Stimulated activated CD8-positive, alpha-beta memory T cell treated with anti-CD3 and anti-CD28 coated beads, Interleukin-15, amount 100 ng/mL, for 24 hours (primary cell): Measurements from ENCODE around the gene RPLP2.

Experiments
- DNase-seq: peaks from one replicate; pipeline ENCODE4 v3.0.0-alpha.2; 2020; ENCODE audit warnings: low read depth

Gene RPLP2

DNA sequence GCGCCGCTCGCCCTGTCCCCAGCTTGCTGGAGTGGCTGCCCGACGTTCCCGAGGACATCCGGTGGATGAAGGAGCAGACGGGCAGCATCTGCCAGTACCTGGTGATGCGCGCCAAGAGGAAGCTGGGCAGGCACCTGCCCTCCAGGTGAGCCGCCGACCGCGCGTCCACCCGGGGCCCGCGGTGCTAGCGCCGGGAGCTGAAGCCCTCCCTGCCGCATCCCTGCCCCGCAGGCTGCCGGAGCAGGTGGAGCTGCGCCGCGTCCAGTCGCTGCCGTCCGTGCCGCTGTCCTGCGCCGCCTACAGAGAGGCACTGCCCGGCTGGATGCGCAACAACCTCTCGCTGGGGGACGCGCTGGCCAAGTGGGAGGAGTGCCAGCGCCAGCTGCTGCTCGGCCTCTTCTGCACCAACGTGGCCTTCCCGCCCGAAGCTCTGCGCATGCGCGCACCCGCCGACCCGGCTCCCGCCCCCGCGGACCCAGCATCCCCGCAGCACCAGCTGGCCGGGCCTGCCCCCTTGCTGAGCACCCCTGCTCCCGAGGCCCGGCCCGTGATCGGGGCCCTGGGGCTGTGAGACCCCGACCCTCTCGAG is 14.6 kb downstream of the RPLP2 start:
- no peak for DNase-seq

- no peak for DNase-seq
Observed at GRCh38 chr11:824942-825341, 15.2 kb downstream of the RPLP2 start.

- DNase-seq: no peak
Observed at GRCh38 chr11:825366-826226, 15.8 kb downstream of the RPLP2 start.

GRCh38 chr11:826227-826621 is 16.5 kb downstream of the RPLP2 start:
- DNase-seq: no peak

DNA sequence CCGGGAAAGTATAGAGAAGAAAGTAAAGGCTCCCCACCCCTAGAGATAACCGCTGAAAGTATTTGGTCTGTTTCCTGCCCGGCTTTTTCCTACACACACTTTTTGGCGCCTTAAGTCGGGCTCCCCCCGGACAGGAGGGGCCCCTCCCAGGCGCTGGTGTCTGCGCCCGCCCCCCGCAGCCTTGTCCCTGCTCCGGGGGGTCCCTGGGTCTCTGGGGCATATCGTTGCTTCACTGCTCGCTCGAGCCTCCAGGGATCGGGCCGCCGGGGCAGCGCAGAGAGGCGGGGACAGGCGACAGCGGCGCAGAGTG is 17.0 kb downstream of the RPLP2 start:
- DNase-seq: no peak

DNA sequence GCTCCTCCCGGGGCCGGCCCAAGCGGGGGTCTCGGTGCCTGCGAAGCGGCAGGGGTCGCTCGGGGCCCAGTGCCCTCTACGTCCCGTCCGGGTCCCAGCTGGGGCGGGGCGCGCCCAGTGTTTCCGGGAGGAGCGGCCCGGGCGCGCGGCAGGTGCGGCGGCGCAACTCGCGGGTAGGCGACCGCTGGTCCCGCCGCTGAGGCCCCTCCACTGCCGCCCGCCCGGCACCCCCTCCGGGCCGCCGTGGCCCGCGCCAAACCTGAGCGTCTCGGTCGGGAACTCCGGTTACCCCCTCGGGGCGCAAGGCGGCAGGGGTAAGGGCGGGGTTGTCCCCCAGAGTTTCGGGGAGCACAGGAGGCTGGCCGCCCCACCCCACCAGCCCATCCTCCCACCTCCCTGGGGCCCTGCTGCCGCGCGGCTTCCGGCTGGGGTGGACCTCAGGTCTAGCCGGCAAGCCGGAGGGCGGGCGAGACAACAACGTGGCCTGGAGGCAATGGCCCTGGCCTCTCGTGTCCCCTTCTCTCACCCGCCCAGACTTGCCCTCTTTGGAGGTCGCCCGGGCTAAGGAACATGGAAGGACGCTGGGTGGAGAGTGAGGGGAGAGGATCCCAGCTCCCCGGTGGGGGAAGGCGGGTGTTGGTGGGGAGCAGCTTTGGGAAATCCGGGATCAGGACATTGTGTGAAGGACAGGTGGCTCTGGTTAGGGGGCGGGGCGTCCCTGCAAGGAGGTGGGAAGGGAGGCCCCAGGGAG is 17.6 kb downstream of the RPLP2 start:
- DNase-seq: no peak

- no peak for DNase-seq
Observed at GRCh38 chr11:827897-828192, 18.1 kb downstream of the RPLP2 start, which contains the start of gene CRACR2B. Gene CRACR2B, plus strand, starts transcription at chr11:827919. Its CDS starts 689 bp downstream, at chr11:828608.

- DNase-seq: no peak
Observed at GRCh38 chr11:828506-829175, 18.9 kb downstream of the RPLP2 start.

GRCh38 chr11:829176-829846 is 19.5 kb downstream of the RPLP2 start:
- DNase-seq: no peak

GRCh38 chr11:829847-830294 is 20.1 kb downstream of the RPLP2 start:
- DNase-seq: no peak

DNA sequence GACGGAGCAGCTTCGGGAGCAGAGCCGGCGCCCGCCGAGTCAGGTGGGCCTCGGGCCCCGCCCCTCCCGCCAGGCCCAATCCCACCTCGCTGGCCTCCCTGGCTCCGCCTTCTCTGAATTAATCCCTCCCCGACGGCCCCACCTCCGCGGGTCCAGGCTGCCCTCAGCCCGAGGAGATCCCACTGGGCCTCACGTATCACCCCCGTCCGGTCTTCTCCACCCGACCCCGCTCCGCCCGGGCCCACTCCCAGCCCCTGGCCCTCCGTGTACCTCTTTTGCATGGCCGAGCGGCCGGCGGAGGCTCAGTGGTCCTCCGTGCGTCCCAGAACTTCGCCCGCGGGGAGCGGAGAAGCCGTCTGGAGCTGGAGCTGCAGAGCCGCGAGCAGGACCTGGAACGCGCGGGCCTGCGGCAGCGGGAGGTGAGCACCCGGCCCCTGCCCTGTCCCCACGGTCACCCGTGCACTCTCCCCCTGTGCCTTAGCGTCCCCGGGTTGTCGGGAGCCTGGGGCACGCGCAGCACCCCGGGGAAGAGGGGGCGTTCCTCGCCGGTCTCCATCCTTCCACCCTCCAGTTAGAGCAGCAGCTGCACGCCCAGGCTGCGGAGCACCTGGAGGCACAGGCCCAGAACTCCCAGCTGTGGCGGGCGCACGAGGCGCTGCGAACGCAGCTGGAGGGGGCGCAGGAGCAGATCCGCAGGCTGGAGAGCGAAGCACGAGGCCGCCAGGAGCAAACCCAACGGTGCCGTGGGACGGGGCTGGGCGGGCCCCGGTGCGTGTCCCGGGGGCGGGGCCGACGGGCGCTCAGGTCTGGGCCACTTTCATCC is 20.7 kb downstream of the RPLP2 start:
- DNase-seq: no peak

DNA sequence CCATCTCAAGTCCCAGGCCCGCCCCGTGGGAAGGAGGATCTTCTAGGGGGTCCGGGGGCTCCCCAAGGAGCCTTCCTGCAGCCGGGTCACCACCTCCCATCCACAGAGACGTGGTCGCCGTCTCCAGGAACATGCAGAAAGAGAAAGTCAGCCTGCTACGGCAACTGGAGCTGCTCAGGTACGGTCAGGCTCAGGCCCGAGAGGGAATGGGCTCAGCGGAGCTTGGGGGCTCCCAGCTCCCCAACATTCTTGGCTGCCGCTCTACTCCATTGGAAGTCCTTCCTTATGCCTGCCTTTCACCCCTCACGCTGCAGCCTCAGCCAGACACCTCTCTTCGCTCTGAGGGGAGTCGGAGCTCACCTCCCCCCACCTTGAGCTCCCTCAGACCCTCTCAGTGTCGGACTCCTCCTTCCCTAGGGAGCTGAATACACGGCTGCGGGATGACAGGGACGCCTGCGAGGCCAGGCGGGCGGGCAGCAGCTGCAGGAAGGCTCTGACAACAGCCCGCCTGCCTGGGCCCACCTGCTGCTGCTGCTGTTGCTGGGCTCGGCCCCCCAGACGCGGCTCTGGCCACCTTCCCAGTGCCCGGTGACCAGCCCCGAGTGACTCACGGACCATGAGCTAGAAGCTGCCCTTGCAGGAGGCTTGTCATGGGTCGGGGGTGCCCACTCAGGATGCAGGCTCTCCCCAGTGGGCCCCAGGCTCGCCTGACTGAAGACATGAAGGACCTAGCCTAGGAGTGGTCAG is 21.5 kb downstream of the RPLP2 start:
- no peak for DNase-seq

GRCh38 chr11:831961-832528 is 22.3 kb downstream of the RPLP2 start:
- DNase-seq: no peak

DNA sequence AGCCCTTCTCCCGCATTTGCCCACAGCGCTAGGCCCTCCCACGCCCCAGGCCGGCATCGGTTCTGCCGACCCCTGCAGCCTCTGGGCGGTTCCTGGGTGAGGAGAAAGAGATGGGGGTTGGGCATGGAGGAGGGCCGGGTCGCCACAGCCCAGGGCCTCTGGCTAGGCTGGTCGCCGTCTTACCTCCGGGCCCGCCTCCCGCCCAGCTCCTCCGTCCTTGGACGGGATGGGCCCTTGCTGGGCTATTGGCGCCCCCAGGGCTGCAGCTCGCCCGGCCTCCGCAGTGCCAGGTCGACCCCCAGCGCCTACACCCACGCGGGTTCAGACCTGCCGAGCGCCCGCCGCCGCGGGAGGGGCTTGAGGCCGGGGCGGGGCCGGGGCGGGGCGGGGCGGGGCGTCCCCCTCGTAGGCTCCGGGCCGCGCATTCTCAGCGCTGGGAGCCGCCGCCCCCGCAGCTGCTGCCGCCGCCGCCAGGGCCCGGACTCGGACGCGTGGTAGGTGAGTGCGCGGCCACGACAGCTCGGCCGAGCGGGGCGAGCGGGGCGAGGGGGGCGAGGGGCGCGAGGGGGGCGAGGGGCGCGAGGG is 22.9 kb downstream of the RPLP2 start, which contains the start of gene CD151:
Gene CD151, plus strand, starts transcription at position 424 of the 585 bp plus-strand sequence. CDS start 3,118 bp downstream, outside the sequence.
- no peak for DNase-seq

DNA sequence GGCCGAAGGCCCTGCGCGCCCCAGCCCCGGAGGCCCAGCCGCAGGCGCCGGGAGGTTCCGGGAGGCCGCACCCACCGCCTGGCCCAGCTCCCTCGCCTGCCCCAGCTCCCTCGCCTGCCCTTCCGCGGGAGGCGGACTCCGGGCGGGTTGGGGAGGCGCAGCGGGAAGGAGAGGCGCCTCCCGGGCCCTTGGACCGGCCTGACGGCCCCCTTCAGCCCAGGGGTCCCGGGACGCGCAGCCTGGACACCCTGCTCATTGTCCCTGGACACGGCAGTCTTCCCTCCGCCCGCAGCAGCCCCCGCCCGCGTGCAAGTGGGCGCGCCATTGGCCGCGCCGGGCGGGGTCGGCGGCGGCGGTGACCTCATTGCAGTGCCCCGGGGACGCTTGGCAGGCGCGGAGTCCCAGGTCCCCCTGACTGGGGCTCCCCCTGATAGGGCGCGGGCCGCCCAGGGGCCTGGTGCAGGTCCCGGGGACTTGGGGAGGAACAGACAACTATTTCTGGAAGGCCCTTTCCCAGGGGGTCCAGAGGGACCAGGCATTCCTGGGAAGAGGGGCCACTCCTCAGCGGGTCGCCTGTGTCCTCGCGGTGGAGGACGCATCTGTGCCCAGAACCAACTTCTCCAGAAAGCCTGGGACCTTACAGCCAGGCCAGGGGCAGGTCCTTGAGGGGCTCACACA is 23.5 kb downstream of the RPLP2 start:
- no peak for DNase-seq

DNA sequence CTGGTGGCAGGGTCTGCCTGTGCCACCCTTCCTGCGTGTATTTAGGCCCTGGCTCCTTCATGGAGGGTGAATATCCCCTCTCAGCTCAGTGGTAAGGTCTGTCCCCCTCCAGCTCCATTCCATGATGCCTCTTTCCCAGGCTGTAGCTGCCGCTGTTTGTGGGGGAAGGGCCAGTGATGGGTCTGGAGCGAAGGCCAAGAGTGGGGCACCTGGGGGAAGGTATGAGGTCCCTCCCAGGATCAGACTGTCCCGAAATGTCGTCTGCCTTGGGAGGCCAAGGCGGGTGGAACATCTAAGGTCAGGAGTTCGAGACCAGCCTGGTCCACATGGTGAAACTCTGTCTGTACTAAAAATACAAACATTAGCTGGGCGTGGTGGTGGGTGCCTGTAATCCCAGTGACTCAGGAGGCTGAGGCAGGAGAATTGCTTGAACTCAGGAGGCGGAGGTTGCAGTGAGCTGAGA is 24.1 kb downstream of the RPLP2 start:
- DNase-seq: no peak

DNA sequence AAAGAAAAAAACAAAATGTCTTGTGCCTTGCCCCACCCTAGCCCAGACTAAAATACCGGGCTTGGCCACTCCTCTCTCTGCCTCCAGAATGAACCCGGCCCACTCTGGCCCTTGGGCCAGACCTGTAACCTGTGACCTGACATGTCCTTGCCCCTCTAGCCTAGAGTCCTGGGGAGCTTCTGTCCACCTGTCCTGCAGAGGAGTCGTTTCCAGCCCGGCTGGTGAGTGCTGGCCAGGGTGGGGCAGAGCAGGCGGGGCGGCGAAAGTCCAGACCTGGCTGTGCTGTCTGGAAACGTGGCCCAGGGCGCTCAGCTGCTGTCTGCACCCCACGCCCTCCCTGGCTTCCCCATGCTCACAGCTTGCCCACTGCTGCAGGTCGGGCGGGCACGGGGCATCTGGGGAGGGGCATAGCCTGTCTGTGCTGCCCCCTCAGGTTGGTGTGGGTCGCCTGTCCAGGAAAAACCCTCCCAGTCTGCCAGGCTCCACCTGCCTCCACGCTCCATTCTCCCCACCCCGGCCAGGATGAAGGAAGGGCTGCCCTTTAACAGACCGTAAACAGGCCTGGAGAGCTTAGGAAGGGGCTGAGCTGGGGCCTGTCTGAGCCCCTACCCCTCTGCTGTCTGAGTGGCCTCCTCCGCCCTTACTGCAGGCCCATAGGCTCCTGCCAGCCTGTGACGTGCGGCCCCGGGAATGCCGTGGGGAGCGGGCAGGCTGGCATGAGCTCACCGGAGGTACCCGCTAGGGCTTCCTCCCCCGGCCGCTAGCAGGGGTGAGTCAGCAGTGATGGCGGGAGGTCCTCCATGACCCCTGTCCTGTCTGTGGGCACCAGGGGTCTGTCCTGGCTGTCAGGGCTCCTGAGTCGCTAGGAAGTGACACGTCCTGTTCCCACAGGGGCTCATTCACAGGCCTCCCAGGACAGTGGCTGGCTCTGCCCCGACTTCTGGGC is 24.9 kb downstream of the RPLP2 start:
- no peak for DNase-seq

- DNase-seq: no peak
Observed at GRCh38 chr11:836274-836673, 26.5 kb downstream of the RPLP2 start.
